HepG2 (cell line): ENCODE results near the gene PNPLA2. TPM values are rescaled to one million over a fixed set of nuclear protein-coding genes. Genes with fewer than 3 reads are reported as not detected.

Experiments
- ATAC-seq: fragments of 200-7000 bp; cut with Tn5 transposase; 3 replicates; pipeline ENCODE4 v1.9.1; 2020; ENCODE audit warnings: mild to moderate bottlenecking, moderate library complexity
- BruUV-seq: library from RNA; stranded (reverse); fragments of 400-500 nt; replicated peaks from 2 replicates; lab custom pipeline; 2021; lab: Mats Ljungman, UMichigan
- CTCF ChIA-PET: fragments of 300-600 bp; formaldehyde crosslinking; extraction: SDS; loops from one replicate; lab custom pipeline; 2021; ENCODE audit warnings: low total read pairs, inconsistent platforms, low intra/inter-chr PET ratio; lab: Yijun Ruan, JAX
- POLR2A ChIA-PET: fragments of 350-600 bp; sonication (Branson Sonifier 250); formaldehyde crosslinking; loops from one replicate; lab custom pipeline; 2020; ENCODE audit warnings: antibody characterized with exemption, inconsistent platforms; lab: Yijun Ruan, JAX
- DNase-seq: peaks from one replicate; pipeline ENCODE4 v3.0.0-alpha.2; 2015; ENCODE audit warnings: low spot score
- FAIRE-seq: peaks from 3 replicates; lab custom pipeline; 2011; peaks lifted over from hg19 to GRCh38; lab: Jason Lieb, UNC
- H2AFZ ChIP-seq: one replicate; pipeline ENCODE4 v1.6.1; 2011; ENCODE audit warnings: low read length, inconsistent platforms
- H3K27ac ChIP-seq: fragments of 300-600 bp; 3 replicates; pipeline ENCODE4 v1.8.0; 2011; ENCODE audit warnings: mixed run types, mild to moderate bottlenecking, mixed read lengths, low read length, inconsistent platforms; ENCODE audit not compliant: insufficient read depth; ENCODE audit errors: extremely low read length
- H3K27me3 ChIP-seq, 2 experiments: fragments of 200-600 bp in 1 of 2; 2 replicates in 1 of 2; 3 replicates in 1 of 2; pipeline versions ENCODE4 v1.6.0 to v1.8.0; 2011; ENCODE audit warnings: low read length in 2 of 2, mild to moderate bottlenecking in 2 of 2, moderate library complexity in 2 of 2, inconsistent platforms in 1 of 2; ENCODE audit not compliant: insufficient read depth in 2 of 2, control insufficient read depth in 1 of 2
- H3K36me3 ChIP-seq, 2 experiments: fragments of 200-600 bp in 1 of 2; replicated peaks in 1 of 2; 2 replicates in 1 of 2; 3 replicates in 1 of 2; pipeline versions ENCODE4 v1.5.1 to v1.8.0; 2011; ENCODE audit warnings: low read length in 2 of 2, inconsistent platforms in 1 of 2; ENCODE audit not compliant: insufficient read depth in 2 of 2, control insufficient read depth in 1 of 2
- H3K4me1 ChIP-seq: 2 replicates; pipeline ENCODE4 v1.5.1; 2012; ENCODE audit warnings: low read length, inconsistent platforms; ENCODE audit not compliant: insufficient read depth
- H3K4me2 ChIP-seq: 2 replicates; pipeline ENCODE4 v1.6.0; 2011; ENCODE audit warnings: low read depth, low read length, inconsistent platforms
- H3K4me3 ChIP-seq, 3 experiments: fragments of 200-600 bp in 1 of 3; sonication (generic), shearing (Covaris generic) in 1 of 3; replicated peaks in 1 of 3; 2 replicates each; pipeline ENCODE4 v1.5.1; 2011 to 2016; ENCODE audit warnings: low read length in 3 of 3, inconsistent platforms in 2 of 3, low read depth in 2 of 3, mild to moderate bottlenecking in 2 of 3, control low read depth in 1 of 3, mixed read lengths in 1 of 3; ENCODE audit not compliant: insufficient read depth in 1 of 3
- H3K79me2 ChIP-seq: one replicate; pipeline ENCODE4 v1.6.1; 2011; ENCODE audit warnings: low read length, inconsistent platforms; ENCODE audit not compliant: insufficient read depth
- H3K9ac ChIP-seq: 2 replicates; pipeline ENCODE4 v1.6.0; 2011; ENCODE audit warnings: mild to moderate bottlenecking, low read depth, low read length, inconsistent platforms; ENCODE audit not compliant: insufficient read depth
- H3K9me3 ChIP-seq: 2 replicates; pipeline ENCODE4 v1.5.1; 2012; ENCODE audit warnings: mild to moderate bottlenecking, low read length
- H4K20me1 ChIP-seq: 2 replicates; pipeline ENCODE4 v1.6.0; 2011; ENCODE audit warnings: inconsistent platforms, mild to moderate bottlenecking, low read length, moderate library complexity; ENCODE audit not compliant: insufficient read depth
- AGO2 ChIP-seq: fragments of 200-400 bp; formaldehyde crosslinking; optimal IDR thresholded peaks from 2 replicates; pipeline ENCODE3; 2017; ENCODE audit warnings: mild to moderate bottlenecking, low read depth, low read length, moderate library complexity
- ARNT ChIP-seq: fragments of 450-650 bp; IDR thresholded peaks from 2 replicates; pipeline ENCODE4 v1.6.1; 2017
- ATF7 ChIP-seq, 2 experiments: fragments of 450-650 bp in 1 of 2; sonication (generic) in 1 of 2; formaldehyde crosslinking in 1 of 2; IDR thresholded peaks; 2 replicates each; pipeline versions ENCODE4 v1.4.0 to v1.6.1; 2016 to 2020; ENCODE audit warnings: antibody characterized with exemption in 1 of 2, mild to moderate bottlenecking in 1 of 2, missing genetic modification reagents in 1 of 2
- CEBPG ChIP-seq: IDR thresholded peaks from 2 replicates; pipeline ENCODE4 v1.6.1; 2016
- ETV5 ChIP-seq: IDR thresholded peaks from 2 replicates; pipeline ENCODE4 v1.6.1; 2018; ENCODE audit warnings: missing biosample characterization, missing genetic modification reagents, inconsistent platforms, borderline replicate concordance
- GLI4 ChIP-seq: sonication (generic); formaldehyde crosslinking; IDR thresholded peaks from 2 replicates; pipeline ENCODE4 v1.5.1; 2020; ENCODE audit warnings: missing genetic modification reagents, mild to moderate bottlenecking, moderate library complexity, borderline replicate concordance
- JDP2 ChIP-seq: sonication (generic); formaldehyde crosslinking; IDR thresholded peaks from 2 replicates; pipeline ENCODE4 v1.8.1; 2022; ENCODE audit warnings: missing genetic modification reagents, borderline replicate concordance
- MTF1 ChIP-seq: sonication (generic); formaldehyde crosslinking; IDR thresholded peaks from 2 replicates; pipeline ENCODE4 v1.5.0; 2020; ENCODE audit warnings: missing genetic modification reagents
- NFIC ChIP-seq: IDR thresholded peaks from 2 replicates; pipeline ENCODE4 v1.6.1; 2012; ENCODE audit warnings: mild to moderate bottlenecking, low read length, inconsistent platforms
- NR3C1 ChIP-seq: sonication (generic); formaldehyde crosslinking; IDR thresholded peaks from 2 replicates; pipeline ENCODE4 v1.4.0; 2020; ENCODE audit warnings: missing genetic modification reagents
- POLR2G ChIP-seq: fragments of 200-400 bp; formaldehyde crosslinking; IDR thresholded peaks from 2 replicates; pipeline ENCODE4 v1.6.1; 2018; ENCODE audit warnings: mild to moderate bottlenecking, low read depth, low read length, moderate library complexity
- RBM39 ChIP-seq: fragments of 200-400 bp; formaldehyde crosslinking; IDR thresholded peaks from one replicate; pipeline ENCODE4 v1.6.1; 2018; ENCODE audit warnings: antibody characterized with exemption, mild to moderate bottlenecking, low read depth, low read length; ENCODE audit not compliant: poor library complexity, severe bottlenecking
- TARDBP ChIP-seq: sonication (generic); formaldehyde crosslinking; IDR thresholded peaks from 2 replicates; pipeline ENCODE4 v1.8.0; 2022; ENCODE audit warnings: mild to moderate bottlenecking, missing genetic modification reagents
- XBP1 ChIP-seq: sonication (generic); formaldehyde crosslinking; IDR thresholded peaks from 2 replicates; pipeline ENCODE4 v1.5.0; 2020; ENCODE audit warnings: missing genetic modification reagents
- ZC3H13 ChIP-seq: sonication (generic); formaldehyde crosslinking; IDR thresholded peaks from 2 replicates; pipeline ENCODE4 v1.8.1; 2023; ENCODE audit warnings: mild to moderate bottlenecking, missing genetic modification reagents, moderate library complexity
- ZNF264 ChIP-seq: sonication (generic); formaldehyde crosslinking; IDR thresholded peaks from 2 replicates; pipeline ENCODE4 v1.4.0; 2020; ENCODE audit warnings: missing genetic modification reagents
- ZNF546 ChIP-seq: sonication (generic); formaldehyde crosslinking; conservative IDR thresholded peaks from 2 replicates; pipeline ENCODE4 v1.8.1; 2023; ENCODE audit warnings: mild to moderate bottlenecking, missing genetic modification reagents
- ZNF674 ChIP-seq: sonication (generic); formaldehyde crosslinking; IDR thresholded peaks from 2 replicates; pipeline ENCODE4 v1.5.0; 2020; ENCODE audit warnings: low read depth, mild to moderate bottlenecking, missing genetic modification reagents
- ZNF709 ChIP-seq: sonication (generic); formaldehyde crosslinking; IDR thresholded peaks from 2 replicates; pipeline ENCODE4 v1.5.0; 2020; ENCODE audit warnings: mild to moderate bottlenecking, missing genetic modification reagents
- ZNF772 ChIP-seq: sonication (generic); formaldehyde crosslinking; IDR thresholded peaks from 2 replicates; pipeline ENCODE4 v1.5.0; 2020; ENCODE audit warnings: mild to moderate bottlenecking, missing genetic modification reagents
- ZSCAN25 ChIP-seq: sonication (generic); formaldehyde crosslinking; IDR thresholded peaks from 2 replicates; pipeline ENCODE4 v1.8.0; 2022; ENCODE audit warnings: mild to moderate bottlenecking, missing genetic modification reagents
- WGBS: methylation state at CpG from one replicate; pipeline ENCODE4 v1.1.6; 2017; ENCODE audit warnings: low lambda C conversion rate; 5-methylcytosine and 5-hydroxymethylcytosine counted together
- in situ Hi-C: cut with HindIII; loops from 2 replicates; pipeline ENCODE4 v1.10.0; 2017; ENCODE audit warnings: low pct_unique_long_range_greater_than_20kb; ENCODE audit not compliant: extremely low pct_ligation_motif_present
- intact Hi-C: fragments of 100-400 bp; cut with micrococcal nuclease; formaldehyde crosslinking; loops from one replicate; pipeline ENCODE4 v1.10.0; 2022; ENCODE audit not compliant: unreplicated experiment
- polyA plus RNA-seq, 8 experiments: library from polyadenylated mRNA; depleted of rRNA in 3 of 8; stranded (reverse) in 7 of 8; unstranded in 1 of 8; fragments of >200 nt; fragmentation: Illumina TruSeq in 4 of 8; extraction: Trizol in 4 of 8; gene quantifications; 2 replicates each; pipeline versions ENCODE4 v1.2.1 to v1.2.3, GENCODE V29; 2011 to 2016; ENCODE audit warnings: low read depth in 4 of 8, missing spikeins in 1 of 8, mixed read lengths in 1 of 8; ENCODE audit not compliant: insufficient read depth in 1 of 8
- total RNA-seq, 5 experiments: library from RNA; depleted of rRNA; stranded (reverse); fragments of >200 nt; fragmentation: Illumina TruSeq; extraction: Trizol; gene quantifications; 2 replicates each; pipeline ENCODE4 v1.2.3, GENCODE V29; 2016; ENCODE audit warnings: low read depth in 1 of 5

Gene PNPLA2
- total and polyA plus RNA-seq, 2 of the 13 experiments (the other 11 are each of a cell fraction or from before 2014, with no cell fraction given) = 10.5 to 43.2 TPM

DNA sequence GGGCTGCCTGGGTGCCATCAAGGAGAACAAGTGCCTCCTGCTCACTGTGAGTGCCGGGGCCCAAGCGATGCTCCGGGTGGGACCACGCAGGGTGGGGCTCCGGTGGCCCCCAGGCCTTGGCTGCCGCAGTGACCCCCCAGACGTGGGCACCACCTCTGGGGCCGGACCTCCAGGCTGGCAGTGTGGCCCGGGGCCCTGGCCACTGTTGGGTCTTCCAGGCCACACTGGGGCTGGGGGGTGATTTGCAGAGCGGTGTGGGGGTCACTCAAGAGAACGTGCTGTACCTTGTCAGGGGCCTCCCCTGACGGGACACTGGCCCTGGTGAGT is 43.9 kb downstream of the PNPLA2 start:
- intact Hi-C loops = no loop called here
- FAIRE-seq (no peak), ATAC-seq (no peak), DNase-seq (no peak)
- POLR2A ChIA-PET = interaction anchor here (1.3 kb wide), 1 partner anchor 18 kb away, joined by 3 read pairs; no protein-coding TSS in a partner anchor
- no TSS peak for BruUV-seq
- H3K9me3 ChIP-seq = no peaks in the 10 kb centered on the region
- no peak overlapping the region for H3K27ac ChIP-seq
- 93% methylated on average over 11 of the region's 12 CpGs for WGBS
- no peaks in the 10 kb centered on the region for H3K4me1 ChIP-seq
- H2AFZ ChIP-seq = no peak overlapping the region
- no peak overlapping the region for H3K4me2 ChIP-seq
- no peak overlapping the region for H3K9ac ChIP-seq
- no peak overlapping the region for H3K4me3 ChIP-seq
- H3K79me2 ChIP-seq = no peaks in the 10 kb centered on the region
- no peaks in the 10 kb centered on the region for H3K27me3 ChIP-seq
- TF ChIP-seq ZSCAN25 (CRISPR knock-in tag) (no peak), JDP2 (CRISPR knock-in tag) (no peak), ATF7 (IDR thresholded peaks at IDR 0.05) (no peak), ATF7 (CRISPR knock-in tag; IDR thresholded peaks at IDR 0.05) (no peak), ZNF674 (CRISPR knock-in tag) (no peak), ZC3H13 (CRISPR knock-in tag) (peak; percentile 39; the same call in 1 of the 2 replicates), NFIC (no peak)
- in situ Hi-C loops = no loop called here
- peaks cover 0 to 3% of the 10 kb centered on the region in 2 experiments; a peak in 2 of 5 replicates for H3K36me3 ChIP-seq
- no peaks in the 10 kb centered on the region; the same call in 1 of the 2 replicates for H4K20me1 ChIP-seq
- CTCF ChIA-PET = no interaction called here

DNA sequence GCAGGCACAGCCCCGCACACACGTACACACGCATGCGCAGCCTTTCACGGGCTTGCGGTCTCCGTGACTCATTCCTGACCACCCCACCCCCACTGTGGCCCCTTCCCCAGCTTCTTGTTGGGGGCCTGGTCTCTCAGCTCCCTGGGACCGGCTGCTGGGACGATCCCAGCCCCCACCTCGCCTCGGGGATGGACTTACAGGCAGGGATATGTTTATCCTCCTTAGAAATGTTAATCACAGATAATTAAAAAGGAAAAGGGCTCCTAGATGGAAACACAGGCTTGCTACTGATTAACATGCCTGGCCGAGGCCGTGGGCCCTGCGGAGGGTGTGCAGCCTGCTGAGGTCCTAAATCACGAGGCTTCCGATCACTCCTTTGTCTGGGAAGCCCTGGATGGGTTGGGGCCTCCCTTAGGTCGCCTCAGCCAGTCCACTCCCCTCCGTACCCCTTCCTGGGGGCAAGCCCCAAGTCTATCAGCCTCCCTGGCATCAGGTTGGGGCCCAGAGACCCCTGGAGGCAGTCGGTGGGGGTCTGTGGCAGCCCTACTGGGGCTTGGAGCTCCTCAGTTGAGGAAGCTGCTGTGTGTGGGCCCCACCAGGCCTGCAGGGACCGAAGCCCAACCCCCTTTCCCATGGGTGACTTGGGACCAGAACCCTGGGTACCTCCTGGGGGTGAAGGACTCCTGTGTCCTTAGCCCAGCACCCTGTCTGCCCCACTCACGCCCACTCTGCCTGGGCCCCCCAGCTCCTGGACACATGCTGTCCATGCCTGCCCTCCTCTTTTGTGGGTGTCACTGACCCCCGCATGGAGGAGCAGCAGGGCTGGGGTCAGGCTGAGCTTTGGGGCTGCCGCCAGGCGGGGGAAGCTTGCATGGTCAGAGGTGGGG is 44.6 kb downstream of the PNPLA2 start:
- ChIA-PET POLR2A (interaction anchor here (1.3 kb wide), 1 partner anchor 19 kb away, joined by 3 read pairs; no protein-coding TSS in a partner anchor), CTCF (no interaction called here)
- Histone ChIP-seq H3K79me2 (no peaks in the 10 kb centered on the region), H3K27ac (no peak overlapping the region), H3K36me3 (peaks cover 0 to 3% of the 10 kb centered on the region in 2 experiments; a peak in 2 of 5 replicates), H3K4me2 (no peak overlapping the region), H3K9me3 (no peaks in the 10 kb centered on the region), H2AFZ (no peak overlapping the region), H3K9ac (no peak overlapping the region), H4K20me1 (no peaks in the 10 kb centered on the region), H3K4me1 (no peaks in the 10 kb centered on the region), H3K4me3 (no peak overlapping the region), H3K27me3 (no peaks in the 10 kb centered on the region)
- BruUV-seq = no TSS peak
- no peak for DNase-seq
- intact Hi-C loops = no loop called here
- in situ Hi-C loops = no loop called here
- WGBS = 99% methylated on average over 12 of the region's 24 CpGs
- no peak for ATAC-seq
- no peak for FAIRE-seq
- no peak for TF ChIP-seq GLI4 (CRISPR knock-in tag)
- no peak for TF ChIP-seq MTF1 (CRISPR knock-in tag)
- TF ChIP-seq RBM39 = no peak
- TF ChIP-seq ZNF772 (CRISPR knock-in tag) = no peak
- peak; percentile 89 for TF ChIP-seq AGO2
- TF ChIP-seq NR3C1 (CRISPR knock-in tag) = no peak
- TF ChIP-seq ZNF709 (CRISPR knock-in tag) = no peak
- TF ChIP-seq CEBPG (CRISPR knock-in tag) = no peak
- no peak for TF ChIP-seq ZNF546 (CRISPR knock-in tag)
- peak; percentile 26; the same call in 1 of the 2 replicates for TF ChIP-seq POLR2G
- no peak for TF ChIP-seq TARDBP
- no peak for TF ChIP-seq ZNF264 (CRISPR knock-in tag)
- no peak for TF ChIP-seq ETV5 (CRISPR knock-in tag)
- TF ChIP-seq XBP1 = no peak
- no peak for TF ChIP-seq ARNT
